ENCODE measurements around the gene CDC42EP5. TPM values are rescaled to one million over a fixed set of nuclear protein-coding genes. Genes with fewer than 3 reads are reported as not detected.
"Not testable (repeated sequence)": the region's sequence is repeated elsewhere in the genome, so short reads cannot be mapped to it uniquely, and the experiment has no call there.

The CDC42EP5 gene
- total and polyA plus RNA-seq, 3 donors from 2014 or later = 7.8 to 11.9 (median 10.2) TPM

GRCh38 chr19:54506079-54506478, 33.0 kb upstream of the CDC42EP5 start:
- H3K4me1 ChIP-seq = no peaks in the 10 kb centered on the region
- H3K27ac ChIP-seq = no peak overlapping the region
- TF ChIP-seq CTCF (IDR thresholded peaks at IDR 0.05) (no peak), POLR2A (IDR thresholded peaks at IDR 0.05) (no peak)
- H3K9me3 ChIP-seq = no peaks in the 10 kb centered on the region
- intact Hi-C loops (cut with DNase I; ENCODE audit: low total_unique reads) = no loop called here
- no peak overlapping the region for H3K4me3 ChIP-seq
- 69 to 86% methylated on average over 10 of the region's 10 CpGs for WGBS, 2 donors
- no peaks in the 10 kb centered on the region for H3K27me3 ChIP-seq
- H3K36me3 ChIP-seq (ENCODE audit: low read depth, missing control alignments) = no peaks in the 10 kb centered on the region
- DNase-seq = no peak

GRCh38 chr19:54505542-54505941, 32.4 kb upstream of the CDC42EP5 start:
- H3K27me3 ChIP-seq; DNase-seq; H3K27ac ChIP-seq; intact Hi-C loops (cut with DNase I; ENCODE audit: low total_unique reads); H3K4me1 ChIP-seq; H3K4me3 ChIP-seq; H3K36me3 ChIP-seq (ENCODE audit: low read depth, missing control alignments); H3K9me3 ChIP-seq: not testable (repeated sequence)
- WGBS, 2 donors = 90 to 92% methylated on average over 4 of the region's 4 CpGs

- H3K4me1 ChIP-seq = no peaks in the 10 kb centered on the region
- no peak within 1 kb of the TSS for H3K27ac ChIP-seq
- DNase-seq = no peak
- no peak within 1 kb of the TSS for H3K4me3 ChIP-seq
- H3K9me3 ChIP-seq = no peaks in the 10 kb centered on the region
- intact Hi-C loops (cut with DNase I; ENCODE audit: low total_unique reads) = no loop called here
- WGBS, 2 donors = 78 to 80% methylated on average over 14 of the region's 14 CpGs
- H3K36me3 ChIP-seq (ENCODE audit: low read depth, missing control alignments) = no peaks in the 10 kb centered on the region
- H3K27me3 ChIP-seq = no peaks in the 10 kb centered on the region
- no peak for TF ChIP-seq POLR2A (IDR thresholded peaks at IDR 0.05)
- no peak for TF ChIP-seq CTCF (IDR thresholded peaks at IDR 0.05)
Measured at GRCh38 chr19:54502518-54503048, 29.5 kb upstream of the CDC42EP5 start, which contains the start of gene LAIR2. TSS of gene LAIR2 (plus strand) at chr19:54502831. CDS start at chr19:54502919, 88 bp downstream.

- H3K36me3 ChIP-seq (ENCODE audit: low read depth, missing control alignments); H3K9me3 ChIP-seq; H3K4me3 ChIP-seq; H3K4me1 ChIP-seq; DNase-seq; intact Hi-C loops (cut with DNase I; ENCODE audit: low total_unique reads); H3K27me3 ChIP-seq; H3K27ac ChIP-seq: not testable (repeated sequence)
- 71 to 84% methylated on average over 9 of the region's 9 CpGs for WGBS, 2 donors
Measured at GRCh38 chr19:54498451-54498772, 25.3 kb upstream of the CDC42EP5 start.

- H3K4me3 ChIP-seq; H3K9me3 ChIP-seq; H3K27me3 ChIP-seq; H3K27ac ChIP-seq; H3K36me3 ChIP-seq (ENCODE audit: low read depth, missing control alignments); DNase-seq; H3K4me1 ChIP-seq; intact Hi-C loops (cut with DNase I; ENCODE audit: low total_unique reads): not testable (repeated sequence)
- WGBS, 2 donors = 72 to 79% methylated on average over 9 of the region's 15 CpGs
Measured at GRCh38 chr19:54497747-54498450, 24.8 kb upstream of the CDC42EP5 start.

GRCh38 chr19:54495284-54495683, 22.2 kb upstream of the CDC42EP5 start:
- H3K4me3 ChIP-seq; H3K9me3 ChIP-seq; H3K4me1 ChIP-seq; H3K27ac ChIP-seq; H3K27me3 ChIP-seq; H3K36me3 ChIP-seq (ENCODE audit: low read depth, missing control alignments); intact Hi-C loops (cut with DNase I; ENCODE audit: low total_unique reads); DNase-seq: not testable (repeated sequence)
- WGBS, 2 donors = 75 to 77% methylated on average over 5 of the region's 5 CpGs
